Measurements from ENCODE around the gene FCRLA.
"Not testable (repeated sequence)": the region's sequence is repeated elsewhere in the genome, so short reads cannot be mapped to it uniquely, and the experiment has no call there.

Gene FCRLA

GRCh38 chr1:161688946-161689345 lies 18.1 kb upstream of the FCRLA start:
- Histone ChIP-seq H3K4me1 (ENCODE audit: insufficient read depth, low read length, poor library complexity, severe bottlenecking) (no peaks in the 10 kb centered on the region), H3K4me3 (ENCODE audit: low read length, poor library complexity, severe bottlenecking) (no peak overlapping the region), H3K79me2 (ENCODE audit: insufficient read depth, low read length) (no peaks in the 10 kb centered on the region), H3K36me3 (ENCODE audit: insufficient read depth, low read length) (no peaks in the 10 kb centered on the region), H3K9me2 (replicated peaks; ENCODE audit: low read depth, low read length) (no peaks in the 10 kb centered on the region), H3F3A (ENCODE audit: low read depth) (no peaks in the 10 kb centered on the region), H3K9me3 (ENCODE audit: insufficient read depth, low read depth, low read length) (no peaks in the 10 kb centered on the region), H3K9ac (ENCODE audit: low read depth, low read length, poor library complexity, severe bottlenecking) (no peak overlapping the region), H2AFZ (ENCODE audit: low read length) (no peak overlapping the region), H3K27me3 (ENCODE audit: insufficient read depth, low read length, poor library complexity, severe bottlenecking) (no peaks in the 10 kb centered on the region), H3K4me2 (ENCODE audit: low read depth, low read length, poor library complexity, severe bottlenecking) (no peak overlapping the region), H4K20me1 (ENCODE audit: insufficient read depth, low read length, poor library complexity, severe bottlenecking) (no peaks in the 10 kb centered on the region)
- TF ChIP-seq EZH2phosphoT487 (IDR thresholded peaks at IDR 0.05; ENCODE audit: borderline replicate concordance) (no peak), CTCF (conservative IDR thresholded peaks at IDR 0.05; ENCODE audit: low read length) (no peak)

- Histone ChIP-seq H3K4me2 (ENCODE audit: low read depth, low read length, poor library complexity, severe bottlenecking) (no peak overlapping the region), H3K9me2 (replicated peaks; ENCODE audit: low read depth, low read length) (no peaks in the 10 kb centered on the region), H3F3A (ENCODE audit: low read depth) (no peaks in the 10 kb centered on the region), H3K9me3 (ENCODE audit: insufficient read depth, low read depth, low read length) (no peaks in the 10 kb centered on the region), H2AFZ (ENCODE audit: low read length) (no peak overlapping the region), H4K20me1 (ENCODE audit: insufficient read depth, low read length, poor library complexity, severe bottlenecking) (no peaks in the 10 kb centered on the region), H3K9ac (ENCODE audit: low read depth, low read length, poor library complexity, severe bottlenecking) (no peak overlapping the region), H3K36me3 (ENCODE audit: insufficient read depth, low read length) (no peaks in the 10 kb centered on the region), H3K79me2 (ENCODE audit: insufficient read depth, low read length) (no peaks in the 10 kb centered on the region), H3K27me3 (ENCODE audit: insufficient read depth, low read length, poor library complexity, severe bottlenecking) (no peaks in the 10 kb centered on the region), H3K4me1 (ENCODE audit: insufficient read depth, low read length, poor library complexity, severe bottlenecking) (no peaks in the 10 kb centered on the region), H3K4me3 (ENCODE audit: low read length, poor library complexity, severe bottlenecking) (no peak overlapping the region)
- no peak for TF ChIP-seq EZH2phosphoT487 (IDR thresholded peaks at IDR 0.05; ENCODE audit: borderline replicate concordance)
- TF ChIP-seq CTCF (conservative IDR thresholded peaks at IDR 0.05; ENCODE audit: low read length) = no peak
These were observed 15.2 kb upstream of the FCRLA start for GRCh38 chr1:161691846-161692245.

GRCh38 chr1:161693020-161693712 lies 13.9 kb upstream of the FCRLA start:
- not testable (repeated sequence) for H3K9me3 ChIP-seq (ENCODE audit: insufficient read depth, low read depth, low read length); H3K27me3 ChIP-seq (ENCODE audit: insufficient read depth, low read length, poor library complexity, severe bottlenecking); H3K9me2 ChIP-seq (replicated peaks; ENCODE audit: low read depth, low read length); H3K4me1 ChIP-seq (ENCODE audit: insufficient read depth, low read length, poor library complexity, severe bottlenecking); H3F3A ChIP-seq (ENCODE audit: low read depth); H3K36me3 ChIP-seq (ENCODE audit: insufficient read depth, low read length); H2AFZ ChIP-seq (ENCODE audit: low read length); H3K4me3 ChIP-seq (ENCODE audit: low read length, poor library complexity, severe bottlenecking); H3K9ac ChIP-seq (ENCODE audit: low read depth, low read length, poor library complexity, severe bottlenecking); H4K20me1 ChIP-seq (ENCODE audit: insufficient read depth, low read length, poor library complexity, severe bottlenecking); H3K4me2 ChIP-seq (ENCODE audit: low read depth, low read length, poor library complexity, severe bottlenecking); H3K79me2 ChIP-seq (ENCODE audit: insufficient read depth, low read length)

GRCh38 chr1:161698302-161698701 lies 8.7 kb upstream of the FCRLA start:
- not testable (repeated sequence) for H3K9me2 ChIP-seq (replicated peaks; ENCODE audit: low read depth, low read length)

More at GRCh38 chr1:161698302-161698701, 8.7 kb upstream of the FCRLA start:
- not testable (repeated sequence) for H4K20me1 ChIP-seq (ENCODE audit: insufficient read depth, low read length, poor library complexity, severe bottlenecking); H2AFZ ChIP-seq (ENCODE audit: low read length); H3K79me2 ChIP-seq (ENCODE audit: insufficient read depth, low read length); H3K4me1 ChIP-seq (ENCODE audit: insufficient read depth, low read length, poor library complexity, severe bottlenecking); H3K27me3 ChIP-seq (ENCODE audit: insufficient read depth, low read length, poor library complexity, severe bottlenecking); H3K4me3 ChIP-seq (ENCODE audit: low read length, poor library complexity, severe bottlenecking); H3F3A ChIP-seq (ENCODE audit: low read depth); H3K36me3 ChIP-seq (ENCODE audit: insufficient read depth, low read length); H3K9me3 ChIP-seq (ENCODE audit: insufficient read depth, low read depth, low read length); H3K9ac ChIP-seq (ENCODE audit: low read depth, low read length, poor library complexity, severe bottlenecking); H3K4me2 ChIP-seq (ENCODE audit: low read depth, low read length, poor library complexity, severe bottlenecking)

Data from Loucy (cell line).